AG04450 (cell line): ENCODE data around the gene ZNF277. TPM values are rescaled to one million over a fixed set of nuclear protein-coding genes. Genes with fewer than 3 reads are reported as not detected.

Experiments
- CTCF ChIA-PET: fragments of 300-600, 350-600 bp; formaldehyde crosslinking; extraction: SDS; loops from one replicate; lab custom pipeline; 2022; ENCODE audit warnings: antibody characterized with exemption, inconsistent platforms; lab: Charles Lee
- POLR2A ChIA-PET: fragments of 350-600 bp; formaldehyde crosslinking; extraction: SDS; loops from one replicate; lab custom pipeline; 2021; ENCODE audit warnings: antibody characterized with exemption, inconsistent platforms; lab: Yijun Ruan, JAX
- DNase-seq: peaks from one replicate; pipeline ENCODE4 v3.0.0-alpha.2; 2011; ENCODE audit warnings: low read depth, low spot score
- H3K27ac ChIP-seq: one replicate; pipeline ENCODE4 v1.5.1; 2012; ENCODE audit warnings: low read depth, low read length, control low read depth
- H3K27me3 ChIP-seq: one replicate; pipeline ENCODE4 v1.6.0; 2012; ENCODE audit warnings: low read length; ENCODE audit not compliant: control insufficient read depth, insufficient read depth
- H3K4me3 ChIP-seq: 2 replicates; pipeline ENCODE4 v1.5.1; 2011; ENCODE audit warnings: mild to moderate bottlenecking, low read depth, low read length, control low read depth
- H3K9me3 ChIP-seq: 2 replicates; pipeline ENCODE4 v1.5.1; 2012; ENCODE audit warnings: low read length; ENCODE audit not compliant: control insufficient read depth, insufficient read depth
- CTCF ChIP-seq: IDR thresholded peaks from 2 replicates; pipeline ENCODE4 v1.5.1; 2011; ENCODE audit warnings: low read depth, low read length, control low read depth, inconsistent platforms
- polyA plus RNA-seq: library from polyadenylated mRNA; depleted of rRNA; stranded (reverse); fragments of >200 nt; gene quantifications from 2 replicates; pipeline ENCODE4 v1.2.3, GENCODE V29; 2011

The ZNF277 gene
- polyA plus RNA-seq, 1 experiment: 30.3 TPM

DNA sequence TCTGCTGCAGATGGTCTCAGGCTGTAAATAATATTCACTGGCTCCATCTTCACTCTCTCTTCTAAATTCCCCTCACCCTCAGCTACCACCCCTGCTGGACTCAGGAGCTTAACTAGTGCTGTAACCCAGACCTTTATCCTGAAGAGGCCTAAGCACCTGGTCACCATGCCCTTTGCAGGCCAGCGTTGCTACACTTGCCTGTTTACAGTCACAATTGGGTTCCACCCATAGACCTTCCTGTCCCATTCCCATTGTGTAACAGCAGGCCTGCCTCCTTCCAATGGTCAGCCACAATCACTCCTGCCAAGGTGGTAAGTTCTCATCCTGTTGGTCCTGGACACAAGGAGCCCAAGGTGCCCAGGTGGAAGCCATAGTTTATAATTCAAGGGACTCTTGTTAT is 157.9 kb downstream of the ZNF277 start:
- H3K27me3 ChIP-seq: no peaks in the 10 kb centered on the region
- H3K9me3 ChIP-seq: no peaks in the 10 kb centered on the region
- no peak overlapping the region for H3K27ac ChIP-seq
- DNase-seq: no peak
- ChIA-PET CTCF (no interaction called here), POLR2A (no interaction called here)
- TF ChIP-seq CTCF: no peak
- H3K4me3 ChIP-seq: no peak overlapping the region

GRCh38 chr7:112365551-112365950 is 159.1 kb downstream of the ZNF277 start:
- DNase-seq: no peak
- TF ChIP-seq CTCF: no peak
- ChIA-PET POLR2A (no interaction called here), CTCF (no interaction called here)
- Histone ChIP-seq H3K27me3 (no peaks in the 10 kb centered on the region), H3K9me3 (no peaks in the 10 kb centered on the region), H3K27ac (no peak overlapping the region), H3K4me3 (no peak overlapping the region)

- H3K27me3 ChIP-seq: no peaks in the 10 kb centered on the region
- ChIA-PET CTCF (no interaction called here), POLR2A (no interaction called here)
- no peak for TF ChIP-seq CTCF
- no peak overlapping the region for H3K4me3 ChIP-seq
- no peaks in the 10 kb centered on the region for H3K9me3 ChIP-seq
- no peak overlapping the region for H3K27ac ChIP-seq
- no peak for DNase-seq
Observed at GRCh38 chr7:112366886-112367285, 160.4 kb downstream of the ZNF277 start.

DNA sequence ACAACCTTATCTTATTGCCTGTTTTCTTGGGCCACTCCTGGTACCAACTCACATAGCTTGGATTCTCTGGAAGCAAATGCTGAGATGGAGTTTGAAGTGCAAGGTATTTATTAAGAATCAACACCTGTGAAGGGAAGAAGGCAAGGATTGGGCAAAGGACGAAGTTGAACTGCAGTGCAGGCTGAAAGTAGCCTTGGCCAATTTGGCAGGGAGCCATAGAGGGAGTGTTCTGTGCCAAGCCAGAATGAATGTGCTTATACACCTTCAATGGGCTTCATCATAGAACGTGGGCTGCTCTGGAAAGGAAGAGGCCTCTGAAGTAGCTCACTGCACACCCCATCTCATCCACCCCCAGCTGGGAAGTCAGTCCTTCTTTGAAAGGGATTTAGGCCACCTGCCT is 163.9 kb downstream of the ZNF277 start:
- ChIA-PET CTCF (no interaction called here), POLR2A (no interaction called here)
- DNase-seq: no peak
- no peak overlapping the region for H3K27ac ChIP-seq
- H3K4me3 ChIP-seq: no peak overlapping the region
- no peaks in the 10 kb centered on the region for H3K9me3 ChIP-seq
- H3K27me3 ChIP-seq: no peaks in the 10 kb centered on the region
- TF ChIP-seq CTCF: no peak

- Histone ChIP-seq H3K27me3 (no peaks in the 10 kb centered on the region), H3K4me3 (no peak overlapping the region), H3K27ac (no peak overlapping the region), H3K9me3 (no peaks in the 10 kb centered on the region)
- no peak for TF ChIP-seq CTCF
- ChIA-PET POLR2A (no interaction called here), CTCF (no interaction called here)
- no peak for DNase-seq
Observed at GRCh38 chr7:112371701-112372100, 165.2 kb downstream of the ZNF277 start.
